ENCODE data around the gene GALNT13.

Gene GALNT13

DNA sequence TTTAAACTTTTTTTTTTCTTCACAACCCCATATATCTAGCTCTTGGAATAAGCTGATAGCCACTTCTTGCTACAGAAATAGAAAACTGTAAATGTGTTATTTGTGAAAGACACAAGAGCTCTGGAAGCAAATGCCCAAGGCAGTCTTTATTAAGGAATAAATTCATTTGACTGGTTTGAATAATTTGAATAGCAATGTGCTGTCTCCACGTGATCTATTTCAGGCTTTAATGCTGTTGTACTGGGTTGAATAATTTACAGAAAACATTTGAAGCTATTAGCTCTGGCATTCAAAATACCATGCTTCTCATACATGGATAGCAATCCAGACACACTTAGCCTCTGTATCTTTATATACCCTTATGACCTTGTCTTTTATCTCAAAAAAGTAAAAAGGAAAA lies 460.1 kb downstream of the GALNT13 start:
- no peak for DNase-seq

DNA sequence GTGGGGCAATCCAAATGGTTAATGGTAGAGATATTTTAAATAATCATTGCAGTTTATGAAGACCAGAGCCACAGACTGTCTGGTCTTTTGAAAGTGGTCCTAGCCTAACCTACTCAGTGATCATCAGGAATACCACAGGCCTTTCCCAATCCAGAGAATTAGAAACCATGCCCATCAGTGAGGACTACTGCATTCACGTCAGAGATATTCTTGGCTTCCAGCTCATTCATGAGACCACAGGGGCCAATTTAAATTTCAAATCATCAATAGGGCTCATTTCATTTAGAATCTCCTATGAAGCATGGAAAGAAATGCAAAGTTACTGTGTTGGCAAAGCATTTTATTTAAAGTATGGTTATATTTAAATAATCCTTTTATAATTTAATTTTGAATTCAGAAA lies 464.5 kb downstream of the GALNT13 start:
- DNase-seq: no peak

DNA sequence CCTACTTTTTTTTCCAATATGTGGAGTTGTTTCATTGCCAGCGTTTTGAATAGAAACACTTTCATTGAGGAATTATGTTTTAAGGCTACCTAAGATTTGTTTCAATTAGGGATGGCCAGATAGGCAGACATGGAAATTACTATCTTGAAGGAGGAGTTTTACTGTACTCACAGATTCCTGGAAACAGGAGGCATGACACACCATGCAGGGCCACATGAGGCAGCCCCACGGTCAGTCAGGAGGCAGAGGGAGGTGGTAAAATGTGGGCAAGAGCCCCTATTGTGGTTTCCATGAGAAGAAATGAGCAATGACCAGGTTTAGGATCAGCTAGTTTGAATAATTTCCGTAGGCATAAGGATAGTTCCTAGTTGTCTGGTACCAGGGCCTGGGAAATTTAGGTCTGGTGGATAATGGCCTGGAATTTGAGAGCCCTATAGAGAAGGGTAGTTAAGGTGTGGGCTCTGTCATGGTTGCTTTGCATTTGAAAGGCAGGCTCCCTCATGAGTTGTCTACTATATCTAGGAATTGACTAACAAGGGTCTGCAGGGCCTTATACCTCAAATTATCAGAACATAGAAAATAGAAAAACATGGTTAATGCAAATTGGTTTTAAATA lies 466.7 kb downstream of the GALNT13 start:
- no peak for DNase-seq

DNA sequence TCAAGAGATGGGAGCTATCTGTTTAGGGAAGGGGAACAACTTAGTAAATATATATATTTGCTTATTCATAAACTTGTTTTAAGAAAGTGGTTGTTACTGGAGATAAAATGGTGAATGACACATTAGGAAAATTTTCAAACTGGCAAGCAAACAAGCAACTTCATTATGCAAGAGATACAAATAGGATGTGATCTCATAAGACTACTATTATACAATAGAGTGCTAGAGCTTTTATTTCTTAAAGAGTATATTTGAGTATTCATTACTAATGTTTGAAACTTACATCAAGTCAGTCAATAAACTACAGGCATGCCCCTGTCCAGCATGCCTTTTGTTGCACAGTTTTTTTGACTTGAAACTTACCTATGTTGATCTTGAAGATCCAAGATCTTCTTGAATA lies 471.6 kb downstream of the GALNT13 start:
- DNase-seq: no peak

DNA sequence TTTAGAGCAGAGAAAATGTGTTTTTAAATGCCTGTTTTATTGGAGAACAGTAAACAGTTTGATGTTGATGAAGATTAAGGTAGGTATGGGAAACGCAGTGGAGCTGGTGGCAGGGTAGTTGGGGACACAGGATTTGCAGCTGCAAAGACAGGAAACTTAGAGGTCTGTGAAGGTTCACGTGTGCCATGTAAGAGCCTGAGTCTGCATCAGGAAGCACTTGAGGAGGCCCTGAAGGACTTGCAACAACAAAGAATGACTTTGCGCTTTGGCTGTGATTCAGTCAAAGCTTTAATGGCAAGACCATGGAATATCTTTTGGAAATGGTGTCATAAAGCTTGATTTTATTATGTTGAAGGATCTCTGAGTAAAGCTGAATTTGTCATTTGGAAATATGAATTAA lies 479.2 kb downstream of the GALNT13 start:
- DNase-seq: no peak

DNA sequence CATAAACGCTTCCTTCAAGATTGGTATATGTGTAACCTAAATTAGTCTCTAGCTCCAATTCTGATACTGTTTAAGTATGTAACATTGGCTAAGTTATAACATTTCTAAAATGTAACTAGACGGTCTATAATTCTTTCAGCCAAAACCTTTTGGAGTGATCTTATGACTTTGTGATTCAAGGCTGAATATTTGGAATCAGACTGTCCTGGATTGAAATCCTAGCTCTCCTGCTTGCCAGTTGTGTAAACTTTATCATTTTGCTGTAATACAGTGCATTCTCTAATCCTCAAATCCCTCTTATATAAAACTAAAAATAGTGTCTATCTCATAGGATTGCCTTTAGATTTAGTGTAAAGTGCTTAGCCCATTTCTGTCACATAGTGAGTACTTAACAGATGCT lies 489.6 kb downstream of the GALNT13 start:
- no peak for DNase-seq

DNA sequence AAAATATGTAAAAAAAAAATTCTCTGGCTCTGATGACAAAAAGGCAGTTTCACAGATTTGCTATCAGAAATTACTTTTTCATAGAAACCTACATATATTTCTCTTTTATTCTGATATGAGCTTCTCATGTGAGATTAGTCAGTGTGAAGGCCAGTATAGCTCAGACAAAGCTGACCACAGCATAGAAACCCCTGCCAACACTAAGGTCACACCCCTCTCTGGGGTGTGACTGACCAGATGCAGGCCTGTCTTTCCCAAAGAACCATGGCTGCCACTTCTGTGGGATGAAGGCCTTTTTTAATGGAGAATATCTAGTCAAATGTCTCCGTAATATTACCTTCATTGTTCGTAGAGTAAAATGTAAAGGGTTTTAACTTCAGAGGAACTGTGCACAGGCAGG lies 496.4 kb downstream of the GALNT13 start:
- DNase-seq: no peak

DNA sequence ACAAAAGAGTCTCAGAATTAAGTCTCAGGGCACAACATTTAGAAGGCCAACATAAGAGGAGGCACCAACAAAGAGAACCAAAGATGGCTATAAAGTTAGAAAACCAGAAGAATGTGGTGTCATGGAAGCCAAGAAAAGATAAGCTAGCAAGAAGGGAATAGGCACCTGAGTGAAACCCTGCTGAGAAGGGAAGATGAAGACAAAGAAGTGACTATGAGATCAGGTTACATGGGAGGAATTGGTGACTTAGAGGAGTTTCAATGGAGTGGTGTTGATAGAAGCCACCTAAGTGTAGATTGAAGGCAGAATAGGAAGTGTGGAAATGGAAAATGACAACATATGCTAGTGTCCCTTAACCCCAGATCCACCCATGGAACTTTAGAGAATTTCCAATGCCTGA lies 499.2 kb downstream of the GALNT13 start:
- no peak for DNase-seq

DNA sequence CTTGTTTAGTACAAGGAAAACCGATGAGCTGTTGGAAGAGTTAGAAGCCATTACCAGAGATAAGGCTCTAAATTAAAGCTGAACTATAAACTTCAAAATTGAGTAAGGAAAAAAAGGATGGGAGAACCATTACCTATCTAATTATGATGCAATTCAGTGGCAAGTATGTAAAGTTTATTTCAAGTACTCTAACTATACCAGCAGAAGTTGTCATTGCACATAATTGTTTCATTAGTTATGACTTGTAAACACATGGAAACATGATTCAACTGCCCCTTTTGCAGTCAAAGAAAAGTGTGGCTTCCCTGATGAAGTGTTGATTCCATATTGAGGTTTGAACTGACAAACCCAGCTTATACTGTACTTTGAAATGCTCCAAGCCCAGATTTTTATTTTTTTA lies 502.7 kb downstream of the GALNT13 start:
- no peak for DNase-seq

DNA sequence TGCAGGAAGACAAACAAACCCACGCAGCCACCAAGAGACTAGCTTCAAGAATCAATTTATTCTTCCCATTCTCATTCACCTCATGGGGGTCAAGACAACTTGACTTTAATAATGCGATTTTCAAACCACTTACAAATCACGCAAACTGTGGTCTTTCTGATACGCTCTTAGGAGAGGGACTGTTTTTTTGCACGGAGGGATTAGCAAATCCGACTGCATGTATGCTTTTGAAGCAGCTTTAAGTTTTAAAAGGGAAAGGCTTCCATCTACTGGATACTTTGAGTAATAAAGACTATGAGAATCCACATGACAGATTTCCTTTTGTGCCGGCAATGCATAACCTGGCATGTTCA lies 503.8 kb downstream of the GALNT13 start:
- peak; percentile 62 for DNase-seq

DNA sequence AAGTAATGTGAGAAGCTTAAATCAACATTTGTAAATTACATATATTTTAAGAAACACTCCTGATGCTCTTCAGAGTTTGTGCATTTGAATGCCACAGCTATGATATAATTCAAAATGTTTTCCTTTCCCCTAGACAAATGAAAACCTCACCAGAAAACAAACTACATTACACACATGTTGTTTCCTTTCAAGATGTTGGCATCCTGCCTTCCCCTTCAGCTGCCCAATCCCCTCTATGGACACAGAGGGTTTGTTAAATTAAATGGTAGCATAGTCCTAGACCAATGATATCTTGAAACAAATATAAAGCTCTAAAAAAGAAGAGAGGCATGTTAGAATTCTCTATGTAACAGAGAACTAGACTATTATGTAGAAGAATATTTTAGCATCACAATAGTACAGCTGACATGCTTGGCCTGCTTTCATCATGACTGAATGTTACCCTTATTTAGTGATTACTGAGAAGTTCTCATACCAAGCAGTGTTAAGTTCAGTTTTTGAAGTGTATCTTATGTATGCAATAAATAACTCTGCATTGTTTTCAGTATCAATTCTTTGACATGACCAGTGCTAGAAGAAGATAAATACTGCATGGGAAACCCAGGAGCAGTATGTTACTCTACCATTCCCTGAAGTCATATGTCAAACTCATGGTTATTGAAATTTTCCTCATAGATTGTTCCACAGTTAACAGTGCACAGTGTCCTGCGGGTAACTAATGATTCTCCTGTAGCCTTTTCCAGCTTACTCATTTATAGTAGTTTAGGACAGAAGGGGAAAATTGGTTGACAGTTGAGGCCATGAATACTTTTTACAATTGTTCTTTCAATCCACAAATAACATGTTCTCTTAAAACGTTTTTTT lies 510.4 kb downstream of the GALNT13 start:
- no peak for DNase-seq

DNA sequence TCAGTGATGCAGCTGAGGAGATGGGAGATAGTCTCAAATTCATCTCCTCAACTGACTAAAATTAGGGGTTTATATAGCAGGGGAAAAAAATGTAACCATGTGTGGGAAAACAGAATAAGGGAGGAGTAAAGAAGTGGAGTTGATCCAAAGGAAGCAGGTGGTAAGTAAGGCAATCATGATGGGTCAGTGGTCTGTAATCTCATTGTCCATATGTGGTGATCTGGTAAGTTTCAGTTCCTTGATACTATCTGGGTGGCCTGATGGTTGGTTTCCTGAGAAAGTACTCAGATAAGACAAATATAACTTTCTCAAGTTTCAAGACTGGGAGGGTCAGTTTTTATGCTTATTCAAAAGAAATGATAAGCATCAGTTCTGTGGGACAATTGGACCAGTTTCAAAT lies 514.5 kb downstream of the GALNT13 start:
- DNase-seq: no peak

DNA sequence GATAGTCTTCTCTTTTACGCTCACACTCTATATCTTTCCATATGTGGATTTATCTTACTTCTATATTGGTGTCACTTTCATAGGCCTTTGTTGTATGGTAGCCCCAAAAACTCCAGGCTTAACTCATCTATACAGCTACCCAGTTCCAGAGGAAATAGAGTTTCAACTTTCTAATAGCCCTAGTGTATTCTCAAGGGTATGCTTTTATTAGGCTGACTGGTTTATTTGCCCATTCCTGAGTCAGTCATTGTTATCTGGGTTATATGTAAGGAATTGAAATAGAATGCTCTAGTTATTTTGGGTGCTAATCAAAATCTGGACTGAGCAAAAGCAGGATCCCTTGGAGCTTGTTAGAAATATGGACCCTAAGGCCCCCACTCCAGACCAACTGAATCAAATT lies 519.3 kb downstream of the GALNT13 start:
- DNase-seq: no peak

DNA sequence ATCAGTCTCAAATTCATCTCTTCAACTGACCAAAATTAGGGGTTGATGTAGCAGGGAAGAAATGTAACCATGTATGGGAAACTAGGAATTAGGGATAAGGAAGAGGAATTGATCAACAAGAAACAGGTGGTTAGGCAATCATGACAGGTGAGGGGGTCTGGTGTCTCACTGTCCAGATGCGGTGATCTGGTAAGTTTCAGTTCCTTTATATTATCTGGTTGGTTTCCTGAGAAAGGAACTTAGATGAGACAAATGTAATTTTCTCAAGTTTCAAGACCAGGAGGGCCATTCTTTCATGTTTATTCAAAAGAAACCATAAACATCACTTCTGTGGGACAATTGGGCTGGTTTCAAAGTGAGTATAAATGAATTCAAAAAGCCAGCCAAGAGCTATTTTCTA lies 520.5 kb downstream of the GALNT13 start:
- DNase-seq: no peak

DNA sequence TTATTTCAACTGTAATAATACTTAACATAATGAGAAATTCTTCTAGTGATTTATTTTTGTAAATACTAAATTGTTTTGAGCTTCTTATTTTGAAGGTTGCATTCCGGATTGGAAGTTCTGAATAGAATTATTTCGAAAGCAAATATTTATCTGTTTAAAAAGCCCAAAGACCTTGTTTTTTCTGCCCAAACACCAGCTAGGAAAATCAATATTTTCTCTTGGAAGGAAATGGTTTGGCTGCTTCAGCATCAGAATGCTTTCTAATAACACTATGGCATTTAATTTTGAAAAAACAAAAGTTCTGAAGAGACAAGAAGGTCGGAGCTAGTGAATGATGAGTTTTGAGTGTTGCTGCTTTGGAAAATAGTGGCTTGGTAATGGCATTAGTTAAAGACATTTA lies 522.9 kb downstream of the GALNT13 start:
- no peak for DNase-seq

DNA sequence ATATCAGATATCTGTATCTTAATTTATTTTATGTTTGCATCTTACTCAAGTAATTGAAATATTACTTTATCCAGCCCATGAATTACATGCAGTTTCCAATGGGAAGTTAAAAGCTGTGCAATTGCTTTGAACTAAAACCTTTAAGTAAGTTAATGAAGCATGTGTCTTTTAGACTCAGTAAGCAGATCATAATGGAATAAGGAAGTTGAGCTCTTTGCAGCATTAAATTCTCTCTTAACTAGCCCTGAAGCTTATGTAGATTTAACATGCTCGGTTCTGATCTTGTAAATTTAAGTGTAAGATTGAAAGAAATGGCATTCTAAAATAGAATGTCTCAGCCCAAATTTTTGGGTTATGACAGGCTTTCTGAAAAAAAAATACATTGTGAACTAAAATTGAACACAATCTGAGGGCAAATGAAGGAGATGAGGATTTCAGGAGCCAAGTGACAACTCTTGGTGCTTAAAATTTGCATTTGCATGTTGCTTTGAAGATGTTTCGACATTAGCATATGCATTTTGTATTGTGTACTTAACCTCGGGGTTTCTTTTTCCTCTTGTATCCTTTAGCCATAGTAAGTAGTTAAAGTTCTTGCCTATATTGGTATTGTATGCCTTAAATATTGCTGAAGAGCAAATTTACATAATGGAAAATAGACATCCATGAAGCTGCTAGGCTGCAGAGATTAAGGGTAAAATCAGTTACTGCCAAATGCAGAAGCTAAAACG lies 529.0 kb downstream of the GALNT13 start:
- DNase-seq: no peak

DNA sequence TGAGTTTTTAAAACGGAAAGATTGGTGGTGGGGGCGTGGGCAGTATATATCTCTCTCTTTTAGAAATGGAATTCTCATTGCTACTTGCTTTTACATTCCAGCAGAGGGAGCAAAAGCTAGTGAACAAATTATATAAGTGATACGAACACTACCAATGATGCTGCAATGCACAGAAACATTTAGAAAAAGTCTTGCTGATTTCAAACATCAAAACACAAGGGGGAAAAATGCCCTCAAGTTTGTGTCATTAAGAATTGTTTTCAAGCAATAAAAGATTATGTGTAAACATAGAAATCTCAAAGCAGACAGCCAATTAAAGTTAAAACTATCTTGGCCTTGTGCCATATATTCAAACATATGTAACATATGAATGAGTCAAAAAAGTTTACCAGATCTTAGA lies 530.5 kb downstream of the GALNT13 start:
- DNase-seq: peak; percentile 50

DNA sequence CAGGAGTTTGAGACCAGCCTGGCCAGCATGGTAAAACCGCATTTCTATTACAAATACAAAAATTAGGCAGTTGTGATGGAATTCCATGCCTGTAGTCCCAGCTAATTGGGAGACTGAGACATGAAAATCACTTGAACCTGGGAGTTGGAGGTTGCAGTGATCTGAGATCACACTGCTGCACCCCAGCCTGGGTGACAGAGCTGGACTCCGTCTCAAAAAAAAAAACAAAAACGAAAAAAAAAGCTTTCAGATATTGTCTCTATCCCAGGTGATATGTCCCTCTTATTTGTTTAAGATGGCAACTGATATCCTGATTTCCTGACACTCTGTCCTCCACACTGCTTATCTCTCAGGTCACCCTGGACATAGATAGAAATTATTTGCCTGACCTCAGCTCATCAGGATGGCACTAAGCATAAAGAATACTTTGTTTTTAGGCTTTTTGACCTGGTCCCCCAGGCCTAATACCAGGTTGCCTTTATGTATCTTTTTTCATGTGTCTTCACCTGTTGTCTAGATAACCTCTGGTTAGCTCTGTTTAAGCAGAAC lies 531.6 kb downstream of the GALNT13 start:
- no peak for DNase-seq

DNA sequence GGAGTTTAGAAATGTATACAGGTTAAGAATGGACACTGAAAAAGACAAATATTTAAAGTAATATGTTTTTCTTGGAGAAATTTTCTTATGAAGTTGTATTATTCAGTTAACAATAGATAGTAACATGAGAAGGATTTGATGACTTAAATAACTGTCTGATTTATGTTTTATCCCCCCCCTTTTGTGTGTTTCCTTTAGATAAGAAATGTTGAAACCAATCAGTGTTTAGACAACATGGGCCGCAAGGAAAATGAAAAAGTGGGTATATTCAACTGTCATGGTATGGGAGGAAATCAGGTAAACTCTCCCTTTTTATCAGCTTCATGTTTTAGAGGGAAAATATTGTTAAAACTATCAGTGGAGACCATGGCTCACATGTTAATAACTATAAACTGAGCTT lies 537.1 kb downstream of the GALNT13 start:
- no peak for DNase-seq

DNA sequence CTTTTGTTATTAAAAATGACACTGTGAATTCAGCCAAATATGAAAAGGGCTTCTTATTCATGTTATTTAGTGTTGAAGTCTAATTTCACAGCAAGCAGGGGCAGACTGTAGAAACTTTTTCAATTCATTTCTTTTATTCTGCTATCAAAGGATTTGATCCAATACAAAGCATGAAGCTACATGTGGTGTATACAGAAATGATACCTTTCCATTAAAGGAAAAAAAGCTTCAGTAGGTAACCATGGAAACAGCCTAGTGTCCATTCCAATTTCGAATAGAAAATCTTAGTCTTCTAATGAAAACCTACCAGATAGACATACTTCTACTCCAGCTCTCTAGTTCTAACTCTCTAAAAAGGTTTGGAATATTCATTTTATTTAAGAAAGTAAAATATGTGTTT lies 550.5 kb downstream of the GALNT13 start:
- no peak for DNase-seq

DNA sequence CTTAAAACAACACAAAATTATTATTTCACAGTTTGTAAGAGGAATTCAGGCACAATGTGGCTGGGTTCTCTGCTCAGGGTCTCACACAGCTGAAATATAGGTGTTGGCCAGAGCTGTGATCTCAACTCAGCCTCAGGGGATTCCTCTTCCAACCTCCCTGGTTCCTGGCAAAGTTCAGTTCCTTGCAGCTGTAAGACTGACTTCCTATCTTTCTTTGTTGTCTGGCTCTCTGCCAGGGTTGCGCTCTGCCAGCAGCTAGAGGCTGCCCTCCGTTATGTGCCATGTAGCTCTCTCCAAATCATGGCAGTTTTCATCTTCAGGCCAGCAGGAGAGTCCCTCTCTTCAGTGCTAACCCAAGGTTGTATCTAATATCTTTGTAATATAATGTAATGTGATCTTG lies 554.3 kb downstream of the GALNT13 start:
- DNase-seq: peak; percentile 73

DNA sequence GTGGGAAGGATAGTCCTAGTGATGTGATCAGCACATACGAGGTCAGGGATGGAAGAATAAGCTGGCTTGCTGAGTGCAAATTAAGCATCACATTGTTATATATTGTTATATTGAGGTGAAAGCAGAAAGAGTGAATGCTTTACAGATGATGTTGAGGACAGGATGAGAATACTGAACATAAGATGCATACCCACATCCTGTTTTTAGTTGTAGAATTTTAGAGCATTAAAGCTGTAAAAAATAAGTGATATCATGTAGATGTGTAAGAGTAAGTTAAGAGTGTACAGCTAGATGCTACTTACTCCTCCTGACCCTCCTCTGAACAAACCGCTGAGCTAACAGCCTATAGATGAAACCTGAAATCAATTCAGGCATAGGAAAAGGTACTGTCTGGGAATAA lies 555.7 kb downstream of the GALNT13 start:
- no peak for DNase-seq

DNA sequence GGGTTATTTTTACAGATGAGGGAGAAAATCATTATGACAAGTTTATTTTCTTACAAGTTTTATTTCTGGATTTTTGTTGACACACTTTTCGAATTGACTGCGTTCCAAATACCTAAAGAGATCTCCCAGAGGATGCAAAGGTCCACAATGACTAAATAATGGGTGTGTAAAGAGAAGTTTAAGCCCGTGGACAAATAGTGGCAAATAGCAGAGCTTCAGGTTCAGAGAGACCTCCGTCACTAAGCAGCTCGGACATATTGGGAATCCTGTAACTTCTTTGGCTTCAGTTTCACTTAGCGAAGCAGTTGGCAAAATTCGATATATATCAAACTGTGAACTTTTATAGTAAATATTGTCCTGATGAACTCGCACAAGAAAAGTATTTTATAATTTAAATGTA lies 556.3 kb downstream of the GALNT13 start:
- DNase-seq: no peak

DNA sequence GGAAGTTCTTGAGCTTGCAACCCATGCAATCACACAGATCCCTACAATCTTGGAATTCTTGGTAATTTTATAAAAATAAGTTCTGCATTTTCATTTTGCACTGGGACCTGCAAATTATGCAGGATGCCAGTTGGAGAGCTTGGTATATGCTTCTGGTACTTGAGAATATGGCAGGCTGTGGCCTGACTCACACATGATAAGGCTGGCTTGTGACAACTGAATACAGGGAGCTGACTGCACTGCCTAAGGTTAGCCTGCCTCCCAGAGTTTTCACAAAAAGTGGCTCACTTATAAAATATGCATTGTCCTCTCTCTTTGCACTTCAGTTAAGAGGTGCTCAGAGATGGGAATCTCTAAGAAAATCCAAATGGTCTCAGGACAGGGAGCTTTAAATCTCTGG lies 561.3 kb downstream of the GALNT13 start:
- DNase-seq: no peak

All from NCI-H446 treated with DMSO at 0.1 percent for 48 hours (cell line).